Measurements from ENCODE around the gene IGSF21. TPM values are rescaled to one million over a fixed set of nuclear protein-coding genes. Genes with fewer than 3 reads are reported as not detected.

Gene IGSF21
- total and polyA plus RNA-seq, 11 donors, result 0.54 to 2.2 (median 0.94) TPM; not detected in 1

DNA sequence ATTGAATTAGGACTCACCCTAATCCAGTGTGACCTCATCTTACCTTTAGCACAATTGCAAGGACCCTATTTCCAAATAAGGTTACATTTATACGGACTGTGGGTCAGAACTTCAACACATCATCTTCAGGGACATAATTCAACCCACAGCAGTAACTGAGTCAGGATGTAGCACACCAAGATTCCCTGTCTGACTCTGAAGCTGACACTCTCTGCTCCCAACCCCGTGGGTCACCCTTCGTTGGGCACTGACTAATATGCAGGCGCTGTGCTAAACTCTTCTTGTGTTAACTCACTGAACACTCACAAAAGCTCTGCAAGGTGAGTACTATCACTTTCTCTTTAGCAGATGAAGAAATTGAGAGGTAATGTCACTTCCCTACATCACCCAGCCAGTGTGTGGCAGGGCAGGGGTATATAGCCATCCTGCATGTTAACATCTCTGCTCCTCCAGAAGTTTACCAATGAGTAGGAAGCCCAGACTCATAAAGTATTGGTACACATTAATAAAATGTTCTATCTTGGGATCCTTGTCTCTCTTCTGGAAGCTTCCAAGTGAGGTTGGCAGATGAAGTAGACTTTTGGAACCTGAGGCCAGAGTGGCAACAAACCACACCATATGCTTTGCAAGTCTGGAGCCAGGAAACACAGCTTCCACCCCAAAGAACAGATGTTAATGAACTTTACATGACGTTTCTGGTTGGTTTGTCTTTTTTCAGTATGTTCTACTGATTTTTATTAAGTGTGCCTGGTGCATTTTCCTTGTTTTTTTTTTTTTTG, 233.9 kb downstream of the IGSF21 start:
- Histone ChIP-seq H3K4me1 (no peaks in the 10 kb centered on the region), H3K27ac (no peak overlapping the region), H3K27me3 (peaks cover 0 to 32% (median 2%) of the 10 kb centered on the region in 9 donors), H3K4me3 (no peak overlapping the region), H3K36me3 (no peaks in the 10 kb centered on the region), H3K9me3 (no peaks in the 10 kb centered on the region)
- ATAC-seq (no peak), DNase-seq (no peak)
- TF ChIP-seq, protein P1, sequence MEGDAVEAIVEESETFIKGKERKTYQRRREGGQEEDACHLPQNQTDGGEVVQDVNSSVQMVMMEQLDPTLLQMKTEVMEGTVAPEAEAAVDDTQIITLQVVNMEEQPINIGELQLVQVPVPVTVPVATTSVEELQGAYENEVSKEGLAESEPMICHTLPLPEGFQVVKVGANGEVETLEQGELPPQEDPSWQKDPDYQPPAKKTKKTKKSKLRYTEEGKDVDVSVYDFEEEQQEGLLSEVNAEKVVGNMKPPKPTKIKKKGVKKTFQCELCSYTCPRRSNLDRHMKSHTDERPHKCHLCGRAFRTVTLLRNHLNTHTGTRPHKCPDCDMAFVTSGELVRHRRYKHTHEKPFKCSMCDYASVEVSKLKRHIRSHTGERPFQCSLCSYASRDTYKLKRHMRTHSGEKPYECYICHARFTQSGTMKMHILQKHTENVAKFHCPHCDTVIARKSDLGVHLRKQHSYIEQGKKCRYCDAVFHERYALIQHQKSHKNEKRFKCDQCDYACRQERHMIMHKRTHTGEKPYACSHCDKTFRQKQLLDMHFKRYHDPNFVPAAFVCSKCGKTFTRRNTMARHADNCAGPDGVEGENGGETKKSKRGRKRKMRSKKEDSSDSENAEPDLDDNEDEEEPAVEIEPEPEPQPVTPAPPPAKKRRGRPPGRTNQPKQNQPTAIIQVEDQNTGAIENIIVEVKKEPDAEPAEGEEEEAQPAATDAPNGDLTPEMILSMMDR (IDR thresholded peaks at IDR 0.05), result no peak
- TF ChIP-seq POLR2A (IDR thresholded peaks at IDR 0.05), result no peak
- intact Hi-C loops (cut with DNase I), result no loop called here
- 63 to 74% (median 72%) methylated on average over 5 of the region's 5 CpGs for WGBS, 4 donors

DNA sequence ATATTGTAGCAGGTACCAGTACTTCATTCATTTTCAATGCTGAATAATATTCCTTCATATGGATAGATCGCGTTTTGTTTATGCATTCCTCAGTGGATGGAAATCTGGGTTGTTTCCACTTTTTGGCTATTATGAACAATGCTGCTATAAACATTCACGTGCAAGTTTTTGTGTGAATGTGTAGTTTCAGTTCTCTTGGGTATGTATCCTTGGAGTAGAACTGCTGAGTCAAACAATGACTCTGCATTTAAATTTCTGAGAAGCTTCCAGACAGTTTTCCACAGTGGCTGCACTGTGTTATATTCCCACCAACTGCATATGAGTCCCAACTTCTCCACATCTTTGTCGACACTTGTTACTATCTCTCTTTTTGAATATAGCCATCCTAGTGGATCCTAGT, 235.1 kb downstream of the IGSF21 start:
- no peaks in the 10 kb centered on the region for H3K4me1 ChIP-seq
- DNase-seq (no peak), ATAC-seq (no peak)
- no peaks in the 10 kb centered on the region for H3K36me3 ChIP-seq
- peaks cover 0 to 34% (median 0%) of the 10 kb centered on the region in 9 donors for H3K27me3 ChIP-seq
- H3K27ac ChIP-seq, result no peak overlapping the region
- no peak overlapping the region for H3K4me3 ChIP-seq
- H3K9me3 ChIP-seq, result no peaks in the 10 kb centered on the region
- intact Hi-C loops (cut with DNase I), result no loop called here
- 85 to 90% (median 87%) methylated on average over 4 of the region's 4 CpGs for WGBS, 4 donors
- TF ChIP-seq, protein P1 (IDR thresholded peaks at IDR 0.05), result no peak
- TF ChIP-seq POLR2A (IDR thresholded peaks at IDR 0.05), result no peak

DNA sequence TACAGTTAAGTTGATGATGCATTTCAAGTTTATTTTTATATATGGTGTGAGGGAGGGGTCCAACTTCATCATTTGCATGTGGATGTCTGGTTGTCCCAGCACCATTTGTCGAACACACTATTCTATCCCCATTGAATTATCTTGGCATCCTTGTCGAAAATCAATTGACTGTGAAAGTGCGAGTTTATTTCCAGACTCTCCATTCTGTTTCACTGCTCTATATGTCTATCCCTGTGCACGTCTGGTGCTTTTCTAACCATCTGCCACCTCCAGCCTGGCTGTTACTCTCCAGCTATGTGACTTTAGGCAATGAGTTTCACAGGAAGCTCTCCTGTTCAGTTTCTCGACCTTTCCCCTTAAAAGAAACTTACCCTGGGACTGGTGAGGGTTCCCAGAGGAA, 236.0 kb downstream of the IGSF21 start:
- Histone ChIP-seq H3K27ac (no peak overlapping the region), H3K9me3 (no peaks in the 10 kb centered on the region), H3K4me3 (no peak overlapping the region), H3K4me1 (no peaks in the 10 kb centered on the region), H3K36me3 (no peaks in the 10 kb centered on the region), H3K27me3 (peaks cover 0 to 34% (median 0%) of the 10 kb centered on the region in 9 donors)
- DNase-seq (no peak), ATAC-seq (no peak)
- intact Hi-C loops (cut with DNase I), result no loop called here
- TF ChIP-seq POLR2A (IDR thresholded peaks at IDR 0.05), result no peak
- TF ChIP-seq, protein P1 (IDR thresholded peaks at IDR 0.05), result no peak
- WGBS, 4 donors, result 71 to 78% (median 75%) methylated on average over 5 of the region's 5 CpGs

DNA sequence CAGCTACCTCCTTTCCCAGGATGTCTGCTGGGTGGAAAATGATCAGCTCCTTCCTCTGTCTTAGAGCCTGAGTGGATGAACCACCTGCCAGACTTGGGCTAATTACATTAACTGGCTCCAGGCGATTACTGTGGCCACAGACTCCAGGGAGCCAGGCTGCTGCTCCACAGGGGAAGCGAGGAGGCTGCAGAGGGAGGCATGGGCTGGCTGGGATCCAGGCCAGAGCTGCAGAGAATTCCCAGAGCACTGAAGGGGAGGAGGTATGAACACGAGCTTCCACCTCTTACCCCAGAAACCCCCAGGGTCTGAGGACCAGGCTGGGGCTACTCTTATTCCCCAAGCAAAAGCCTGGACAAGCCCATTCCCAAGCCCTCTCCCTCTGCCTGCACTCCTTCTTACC, 237.2 kb downstream of the IGSF21 start:
- Histone ChIP-seq H3K4me3 (no peak overlapping the region), H3K36me3 (no peaks in the 10 kb centered on the region), H3K27ac (no peak overlapping the region), H3K27me3 (peaks cover 0 to 41% (median under 1%) of the 10 kb centered on the region in 9 donors), H3K9me3 (no peaks in the 10 kb centered on the region), H3K4me1 (no peaks in the 10 kb centered on the region)
- no peak for DNase-seq
- TF ChIP-seq POLR2A (IDR thresholded peaks at IDR 0.05), result no peak
- TF ChIP-seq, protein P1 (IDR thresholded peaks at IDR 0.05), result no peak
- intact Hi-C loops (cut with DNase I), result no loop called here
- WGBS, 4 donors, result 5 to 21% (median 8%) methylated on average over 3 of the region's 3 CpGs
- no peak for ATAC-seq
